GM19397 (cell line): Measurements from ENCODE around the gene PEAR1.

ENCODE experiments used
- ATAC-seq: cut with Tn5 transposase; IDR thresholded peaks from one replicate; pipeline ENCODE4 v1.9.1; 2021; ENCODE audit warnings: mild to moderate bottlenecking, moderate library complexity; ENCODE audit not compliant: unreplicated experiment

PEAR1 gene

DNA sequence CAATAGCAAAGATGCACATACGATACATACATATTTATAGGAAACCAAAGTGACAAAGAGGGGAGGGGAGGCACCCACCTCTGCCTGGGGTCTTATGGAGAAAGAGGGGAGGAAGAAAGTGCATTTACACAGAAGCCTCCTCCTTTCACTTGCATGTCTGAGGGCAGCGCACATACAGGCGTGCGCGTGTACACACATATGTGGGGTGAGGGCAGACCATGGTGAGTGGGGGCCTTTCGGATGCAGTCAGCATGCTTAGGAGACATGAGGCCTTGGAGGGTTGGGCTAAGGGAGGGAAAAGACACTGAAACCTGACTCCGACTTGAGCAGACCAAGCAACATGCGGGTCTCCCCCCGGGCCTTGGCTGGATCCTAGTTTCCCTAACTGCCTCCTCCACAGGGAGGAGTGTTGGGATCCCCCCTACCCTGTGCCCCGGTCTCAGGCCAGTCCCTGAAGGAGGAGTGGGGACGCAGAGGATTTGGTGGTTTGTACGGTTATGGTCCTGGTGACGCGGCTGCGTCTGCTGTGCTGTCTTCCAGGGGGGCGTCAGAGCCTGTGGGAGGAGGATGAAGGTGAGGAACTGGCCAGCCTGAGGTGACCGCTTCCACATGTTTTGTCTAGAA, 42.1 kb downstream of the PEAR1 start:
- no peak for ATAC-seq

DNA sequence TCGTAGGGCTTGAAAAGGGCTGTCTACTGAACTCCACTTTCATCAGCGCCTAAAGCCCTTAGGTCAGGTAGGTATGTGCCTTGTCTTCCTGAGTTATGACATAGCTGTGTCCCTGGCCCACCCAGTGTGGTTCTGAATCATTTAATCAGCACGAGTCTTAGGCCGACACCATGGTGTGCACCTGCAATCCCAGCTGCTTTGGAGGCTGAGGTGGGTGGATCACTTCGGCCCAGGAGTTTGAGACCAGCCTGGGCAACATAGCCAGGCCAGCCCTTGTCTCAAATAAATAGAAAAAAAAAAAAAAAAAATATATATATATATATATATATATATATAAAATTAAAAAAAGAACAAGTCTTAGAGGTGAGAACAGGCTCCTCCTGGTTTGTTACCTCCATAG, 42.7 kb downstream of the PEAR1 start:
- ATAC-seq, result no peak

DNA sequence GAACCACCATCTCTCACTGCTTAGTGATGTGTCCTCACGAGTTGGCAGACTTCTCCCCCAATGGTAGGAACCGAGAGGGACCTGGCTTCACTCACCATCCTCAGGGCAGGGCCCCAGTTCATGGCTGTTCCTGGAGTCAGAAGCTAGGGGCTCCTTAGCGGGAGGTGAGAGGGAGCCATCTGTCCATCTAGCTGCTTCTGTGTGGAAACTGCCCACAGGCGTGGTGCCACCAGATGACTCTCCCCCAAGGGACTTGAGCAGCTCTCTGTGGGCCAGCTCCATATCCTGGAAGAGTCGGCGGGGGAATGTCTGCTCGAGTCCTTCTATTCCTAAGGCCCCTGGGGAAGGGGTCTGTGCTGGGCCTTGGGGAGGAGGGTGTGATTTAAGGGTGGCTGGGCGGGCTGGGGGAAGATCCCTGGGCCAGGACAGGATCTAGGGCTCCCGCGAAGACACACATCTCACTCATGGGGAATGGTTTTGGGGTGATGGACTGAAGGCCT, 43.3 kb downstream of the PEAR1 start:
- no peak for ATAC-seq

DNA sequence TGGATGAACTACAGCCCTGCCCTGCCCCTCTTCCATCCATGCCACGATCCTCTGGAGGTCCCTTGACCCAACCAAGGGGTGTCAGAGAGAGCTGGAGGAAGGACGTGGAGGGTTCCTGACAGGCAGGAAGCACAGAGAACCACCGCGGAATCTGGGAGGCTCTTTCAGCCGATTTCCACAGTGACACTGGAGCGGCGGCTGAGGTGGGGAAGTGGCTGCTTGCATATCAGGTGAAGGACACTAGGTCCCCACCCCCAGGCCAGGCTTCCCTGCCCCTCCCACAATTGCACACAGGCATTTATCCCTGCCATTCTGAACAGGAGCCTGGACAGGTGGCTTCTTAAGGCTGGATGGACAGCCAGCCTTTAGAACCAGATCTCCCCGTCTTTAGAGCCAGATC, 44.4 kb downstream of the PEAR1 start:
- ATAC-seq, result no peak

DNA sequence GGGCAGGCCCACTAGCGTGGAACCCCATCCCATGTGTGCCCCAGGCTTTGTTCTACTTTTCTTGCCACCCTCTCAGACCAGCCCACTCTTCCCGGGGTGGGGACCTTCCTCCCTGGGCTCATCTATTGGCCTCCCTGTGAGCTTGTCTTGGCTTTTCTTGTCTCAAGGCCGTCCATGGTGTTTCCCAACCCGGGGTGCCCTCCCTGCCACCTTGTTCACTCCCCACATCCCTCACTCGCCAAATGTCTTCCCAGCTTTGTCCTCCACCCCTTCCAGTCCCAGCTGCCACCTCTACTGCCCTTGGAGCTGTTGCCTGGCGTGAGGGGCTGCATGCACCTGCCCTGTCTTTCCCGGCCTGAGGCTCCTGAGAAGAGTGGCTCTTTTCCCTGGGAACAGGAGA, 45.3 kb downstream of the PEAR1 start:
- no peak for ATAC-seq

DNA sequence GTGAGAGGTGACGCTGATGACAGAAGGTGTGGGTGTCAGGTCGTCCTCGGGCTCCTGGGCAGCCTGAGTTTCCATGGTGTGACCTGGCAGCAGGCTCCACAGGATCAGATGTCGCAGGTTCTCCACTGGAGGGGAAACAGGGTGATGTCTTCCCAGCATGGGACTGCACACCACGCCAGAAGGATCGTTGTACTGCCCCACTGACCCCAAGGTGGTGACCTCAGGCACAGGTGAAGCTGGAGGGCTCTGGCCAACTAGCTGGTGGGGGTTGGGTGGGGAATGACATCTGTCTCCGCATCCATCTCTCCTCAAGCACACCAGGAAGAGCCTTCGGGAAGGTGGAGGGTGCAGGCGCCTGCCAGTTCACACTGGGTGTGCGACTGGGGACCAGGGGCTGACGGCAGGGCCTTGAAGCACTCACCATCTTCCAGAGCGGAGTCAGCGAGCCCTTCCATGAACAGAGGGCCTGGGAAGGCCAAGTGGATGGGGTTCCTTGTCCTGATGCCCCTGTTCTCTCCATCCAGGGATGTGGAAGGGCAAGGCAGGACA, 46.3 kb downstream of the PEAR1 start:
- no peak for ATAC-seq

DNA sequence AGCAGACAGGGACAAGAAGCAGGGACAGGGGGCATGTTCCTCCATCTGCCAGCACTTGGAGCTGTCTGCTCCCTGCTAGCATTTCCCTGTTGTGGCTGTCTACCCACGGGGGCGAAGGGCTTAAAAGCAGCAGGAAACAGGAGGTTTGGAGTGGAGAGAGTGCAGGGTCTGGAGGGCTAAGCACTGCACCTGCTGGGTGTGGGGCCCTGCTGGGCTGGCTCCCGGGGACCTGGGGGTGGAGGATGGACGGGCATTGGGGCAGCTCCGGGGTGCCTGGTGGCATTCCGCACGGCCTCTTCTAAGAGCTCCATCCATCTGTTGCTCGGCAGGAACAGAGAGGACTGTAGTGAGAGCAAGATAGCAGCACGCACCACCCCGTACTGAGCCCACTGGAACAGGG, 48.2 kb downstream of the PEAR1 start:
- ATAC-seq, result no peak

DNA sequence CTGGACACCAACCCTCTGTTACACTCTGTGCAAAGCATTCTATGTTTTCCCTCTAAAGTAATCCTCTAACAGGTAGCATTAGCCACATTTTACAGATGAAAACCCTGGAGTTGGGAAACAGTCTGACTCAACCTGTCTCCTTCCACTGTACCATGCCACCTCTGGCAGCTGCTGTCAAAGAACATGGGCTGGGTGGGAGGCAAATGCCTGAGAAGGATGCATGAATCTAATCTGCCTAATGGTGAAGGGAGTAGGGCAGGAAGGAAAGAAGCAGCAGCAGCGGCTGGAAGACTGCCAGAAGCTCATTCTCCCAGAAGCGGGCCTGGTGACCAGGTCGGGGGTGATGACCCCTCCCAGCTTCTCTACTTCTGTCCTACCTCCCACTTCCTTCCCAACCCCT, 48.7 kb downstream of the PEAR1 start:
- no peak for ATAC-seq

DNA sequence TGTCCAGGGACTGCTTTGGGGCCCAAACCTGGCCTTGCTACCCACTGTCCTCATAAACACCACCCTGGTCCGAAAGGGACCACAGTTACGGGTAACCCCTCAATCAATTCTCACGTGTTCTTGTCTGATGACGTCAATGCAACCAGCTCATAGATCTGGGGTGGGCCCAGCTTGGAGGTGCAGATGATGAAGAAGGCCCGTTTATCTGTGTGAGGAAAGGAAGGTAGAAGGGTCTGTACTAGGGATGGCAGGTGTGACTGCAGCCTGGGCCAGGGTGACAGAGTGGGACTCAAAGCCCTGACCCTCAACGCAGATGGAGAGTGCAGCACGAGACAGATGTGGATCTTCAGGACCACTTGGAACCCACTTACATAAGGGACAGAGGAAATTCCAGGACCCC, 49.1 kb downstream of the PEAR1 start:
- no peak for ATAC-seq

DNA sequence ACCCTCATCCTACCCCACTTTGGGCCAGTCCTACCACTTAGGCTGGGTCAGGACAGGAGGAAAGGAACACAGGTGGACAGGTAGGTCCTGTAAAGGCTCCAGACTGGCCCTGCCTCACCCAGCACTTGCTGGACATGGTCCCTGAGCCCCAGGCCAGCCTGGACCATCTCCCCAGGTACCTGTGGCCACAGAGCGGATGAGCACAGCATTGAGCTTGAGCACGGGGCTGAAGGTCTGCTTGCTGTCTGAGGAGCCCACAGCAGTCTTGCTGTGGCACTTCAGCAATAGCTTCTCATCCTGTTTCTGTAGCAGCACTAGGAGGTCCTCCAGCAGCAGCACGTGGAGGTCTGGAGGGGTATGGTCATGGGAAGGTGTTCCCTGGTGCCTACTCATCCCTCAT, 50.2 kb downstream of the PEAR1 start:
- no peak for ATAC-seq

DNA sequence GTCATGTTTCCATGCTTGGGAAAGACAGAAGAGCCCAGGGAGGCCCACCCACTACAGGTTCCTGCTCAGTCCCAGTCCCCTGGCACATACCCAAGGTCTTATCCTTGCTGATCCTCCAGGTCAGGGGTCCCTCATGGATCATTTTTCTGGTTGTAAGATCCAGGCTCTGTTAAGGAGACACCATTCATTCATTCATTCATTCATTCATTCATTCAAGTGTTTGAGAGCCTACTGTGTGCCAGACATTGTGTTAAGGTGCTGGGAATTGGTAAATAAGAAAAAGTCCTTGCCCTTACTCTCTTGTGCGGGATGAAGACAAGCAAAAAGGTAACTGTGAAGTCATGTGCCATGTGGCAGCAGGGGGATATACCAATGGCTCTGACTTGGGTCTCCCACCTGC, 50.8 kb downstream of the PEAR1 start:
- ATAC-seq, result no peak

DNA sequence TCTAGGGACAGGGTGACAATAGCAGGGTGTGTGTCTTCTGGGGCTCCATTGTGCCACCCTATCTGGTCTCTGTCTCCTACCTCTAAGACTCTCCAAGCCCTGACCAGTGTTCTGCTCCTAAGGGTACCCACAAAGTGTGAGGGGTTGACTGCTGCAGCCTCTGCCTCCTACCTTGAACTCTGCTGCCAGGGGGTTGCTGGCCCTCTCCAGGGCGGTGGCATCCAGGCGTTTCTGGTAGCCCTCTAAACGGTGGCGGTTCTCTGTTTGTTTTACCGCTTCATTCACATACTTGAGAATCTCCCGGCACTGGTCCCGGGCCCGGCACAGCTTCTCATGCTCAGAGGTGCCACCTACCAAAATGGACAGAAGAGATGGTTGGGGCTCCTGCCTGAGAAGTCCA, 51.3 kb downstream of the PEAR1 start:
- ATAC-seq, result no peak

DNA sequence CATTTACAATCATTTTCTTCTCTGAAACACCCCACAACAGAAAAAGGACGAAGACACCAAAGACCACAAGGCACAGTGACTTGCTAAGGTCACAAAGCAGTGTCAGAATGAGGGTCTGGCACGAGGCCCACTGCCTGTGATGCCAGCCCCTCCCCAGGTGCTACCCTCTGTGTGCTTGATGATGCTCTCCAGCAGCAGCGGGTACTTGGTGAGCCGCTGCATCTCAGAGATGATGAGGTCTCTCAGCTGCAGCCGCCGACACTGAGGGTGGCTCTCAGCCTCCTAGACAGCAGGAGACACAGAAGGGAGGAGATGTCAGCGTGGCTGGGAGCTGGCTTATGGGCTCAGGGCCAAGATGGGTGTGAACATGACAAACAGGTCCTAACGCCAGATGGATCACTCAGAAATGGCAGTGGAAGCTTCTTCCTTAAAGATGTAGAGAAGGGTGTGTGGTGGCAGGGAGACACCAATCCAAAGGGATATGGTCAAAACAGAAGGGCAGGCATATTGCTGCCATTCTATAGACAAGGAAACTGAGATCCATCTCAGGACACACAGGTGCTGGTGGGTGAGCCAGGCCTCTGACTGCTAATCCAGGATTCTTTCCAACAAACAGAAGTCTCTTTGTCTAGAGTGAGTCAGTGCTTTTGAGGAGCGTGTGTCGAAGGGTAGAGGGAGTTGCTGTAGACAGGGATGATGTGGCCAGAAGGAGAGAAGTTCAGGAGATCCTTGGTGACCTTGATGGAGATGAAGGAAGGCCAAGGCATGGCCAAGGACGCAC, 52.6 kb downstream of the PEAR1 start:
- no peak for ATAC-seq

DNA sequence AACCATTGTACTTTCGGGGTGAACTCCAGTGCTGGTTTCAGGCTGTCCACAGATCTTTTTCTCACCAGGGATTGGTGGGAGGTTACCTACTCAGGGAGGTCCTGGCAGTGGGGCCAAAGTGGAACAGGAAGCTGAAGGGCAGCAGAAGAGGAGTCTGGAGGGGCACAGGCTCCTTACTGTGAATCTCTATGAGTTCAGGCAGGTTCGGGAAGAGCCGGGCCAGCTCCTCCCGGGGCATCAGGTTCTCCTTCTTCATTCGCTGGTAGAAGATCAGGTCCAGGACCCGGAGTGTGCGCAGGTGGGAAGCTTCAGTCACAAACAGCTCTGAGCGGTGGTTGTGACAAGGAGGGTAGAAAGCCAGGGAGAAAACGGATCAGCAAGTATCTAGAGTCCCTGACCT, 53.6 kb downstream of the PEAR1 start:
- no peak for ATAC-seq

DNA sequence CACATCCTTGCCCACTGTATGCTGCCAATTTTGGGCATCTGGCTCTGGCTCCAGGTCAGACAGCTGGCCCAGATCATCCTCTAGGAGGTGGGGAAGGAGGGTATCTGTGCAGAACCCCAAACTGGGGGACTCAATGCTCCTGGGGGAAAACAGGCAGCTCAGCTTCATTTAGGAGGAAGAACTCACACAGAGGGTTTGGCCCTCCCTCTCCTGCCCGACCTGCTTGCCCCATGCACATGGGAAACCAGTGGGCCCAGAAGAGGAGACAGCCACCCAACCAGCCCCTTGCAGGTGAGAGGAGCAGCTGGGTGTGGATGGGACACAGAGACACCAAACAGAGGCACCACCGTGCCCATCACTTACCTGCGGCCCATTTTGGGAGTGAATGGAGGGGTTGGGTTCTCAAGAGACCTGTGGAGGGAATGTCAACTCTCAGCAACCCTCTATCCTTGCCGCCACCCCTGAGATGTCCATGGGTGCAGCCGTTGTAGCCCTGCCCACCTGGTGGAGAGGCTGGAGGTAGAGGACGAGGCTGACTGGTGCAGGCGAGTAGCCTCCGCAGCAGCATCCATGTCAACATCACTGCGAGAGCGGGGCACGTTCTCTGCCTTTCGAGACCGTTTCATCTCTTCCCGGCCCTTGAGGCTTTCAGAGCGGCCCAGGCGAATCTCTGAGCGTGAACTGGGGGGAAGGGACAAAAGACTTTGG, 54.5 kb downstream of the PEAR1 start:
- ATAC-seq, result no peak

DNA sequence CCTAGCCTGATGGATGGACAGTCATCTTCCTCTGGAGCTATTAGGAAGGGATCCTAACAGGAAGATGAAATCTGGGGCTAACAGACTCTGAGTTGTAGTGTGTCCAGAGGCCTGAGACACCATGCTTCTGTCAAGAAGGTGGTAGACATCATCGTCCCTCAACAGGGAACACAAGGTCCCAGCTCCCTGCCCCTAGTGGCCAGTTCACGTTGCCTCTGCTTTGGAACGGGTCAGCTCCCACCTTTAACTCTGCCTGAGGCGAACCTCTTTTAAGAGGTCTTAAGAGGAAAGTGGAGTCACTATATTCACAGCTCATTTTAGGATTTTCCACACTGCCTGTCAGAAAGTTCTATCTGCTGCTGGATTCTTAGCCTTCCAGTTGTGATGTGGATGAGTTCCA, 55.2 kb downstream of the PEAR1 start:
- no peak for ATAC-seq

DNA sequence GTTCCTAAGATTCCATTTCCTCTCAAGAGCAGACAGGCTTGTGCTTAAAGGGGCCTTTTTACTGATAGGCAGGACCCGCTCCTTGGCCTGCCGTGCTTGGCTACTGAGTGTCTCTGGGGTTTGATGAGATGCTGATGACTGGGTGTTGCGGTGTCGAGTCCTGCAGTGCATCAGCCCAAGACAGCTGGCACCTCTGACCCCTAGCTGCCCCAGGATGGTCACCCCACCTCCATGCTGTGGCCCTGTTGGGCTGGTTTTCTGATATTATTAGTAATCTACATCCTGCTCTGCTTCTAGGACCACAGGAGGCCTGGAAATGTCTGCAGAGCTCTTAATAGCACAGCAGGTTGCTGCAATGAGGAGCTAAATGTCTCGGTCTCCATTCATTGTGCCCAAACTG, 55.6 kb downstream of the PEAR1 start:
- ATAC-seq, result no peak

DNA sequence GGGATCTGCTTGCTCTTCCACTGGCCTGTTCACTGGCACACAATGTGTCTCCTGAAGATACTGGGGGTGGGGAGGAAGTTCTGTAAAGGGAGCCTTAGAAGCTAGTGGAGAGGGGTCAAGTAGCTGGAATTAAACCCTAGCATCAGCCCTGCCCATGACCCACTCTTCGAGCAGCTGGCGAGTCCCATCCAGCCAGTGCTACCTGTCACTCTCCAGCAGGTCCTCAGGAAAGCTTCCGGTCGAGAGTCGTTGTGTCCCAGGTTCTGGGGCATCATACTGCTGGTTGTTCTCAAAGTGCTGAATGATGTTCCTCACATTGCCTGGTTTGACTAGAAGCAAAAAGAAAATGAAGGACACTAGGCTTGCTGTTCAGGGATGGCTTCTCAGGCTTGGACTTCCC, 57.9 kb downstream of the PEAR1 start:
- no peak for ATAC-seq

DNA sequence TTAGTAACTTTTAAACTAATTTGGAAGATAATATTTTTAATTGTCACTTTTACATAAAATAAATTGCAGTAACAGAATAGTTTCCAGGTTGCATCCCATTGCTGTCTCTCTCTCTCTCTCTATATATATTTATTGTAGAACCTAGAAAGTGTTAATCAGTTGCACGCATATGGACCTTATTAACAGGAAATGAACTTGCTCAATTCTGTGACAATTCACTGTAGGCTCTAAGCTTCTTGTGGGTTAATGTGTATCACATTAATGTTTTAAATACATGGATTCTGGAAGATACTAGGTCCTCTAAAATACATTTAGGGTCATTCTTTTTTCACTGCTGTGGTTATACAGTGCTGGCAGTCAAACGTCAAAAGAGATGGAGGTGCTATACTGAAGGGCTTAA, 60.1 kb downstream of the PEAR1 start:
- ATAC-seq, result no peak

DNA sequence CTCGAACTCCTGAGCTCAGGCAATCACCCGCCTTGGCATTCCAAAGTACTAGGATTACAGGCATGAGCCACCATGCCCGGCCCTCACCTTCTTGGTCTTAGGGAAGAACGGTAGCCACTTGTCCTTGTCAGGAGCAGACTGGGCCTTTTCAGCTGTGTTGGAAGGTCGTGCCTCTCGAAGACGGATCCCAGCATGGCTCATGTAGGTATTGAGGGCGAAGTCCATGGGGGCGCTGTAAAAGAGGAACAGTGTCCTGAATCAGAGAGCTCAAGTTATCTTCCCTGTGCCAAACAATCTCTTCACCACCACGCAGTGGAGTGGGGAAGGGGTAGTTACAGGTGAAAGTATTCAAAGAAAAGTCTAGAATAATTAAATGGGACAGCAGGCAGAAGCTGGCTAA, 62.8 kb downstream of the PEAR1 start:
- no peak for ATAC-seq

DNA sequence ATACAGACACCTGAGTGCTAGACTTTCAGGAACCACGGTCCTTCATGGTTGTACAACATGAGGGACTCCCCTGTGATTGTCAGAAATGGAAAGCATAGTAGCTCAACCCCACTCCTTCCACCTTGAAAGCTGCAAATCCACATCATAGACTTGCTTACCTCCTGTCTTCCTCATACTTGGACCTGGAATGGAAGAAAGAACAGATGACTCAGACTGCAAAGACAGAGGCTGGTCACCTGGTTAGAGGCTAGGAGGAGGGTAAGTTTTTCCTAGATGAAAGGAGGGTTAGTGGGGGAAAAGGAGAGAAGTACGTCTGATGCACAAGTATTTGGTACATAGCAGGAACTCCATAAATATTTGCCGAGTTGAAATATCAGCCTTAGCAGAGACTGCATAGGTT, 64.1 kb downstream of the PEAR1 start:
- no peak for ATAC-seq

DNA sequence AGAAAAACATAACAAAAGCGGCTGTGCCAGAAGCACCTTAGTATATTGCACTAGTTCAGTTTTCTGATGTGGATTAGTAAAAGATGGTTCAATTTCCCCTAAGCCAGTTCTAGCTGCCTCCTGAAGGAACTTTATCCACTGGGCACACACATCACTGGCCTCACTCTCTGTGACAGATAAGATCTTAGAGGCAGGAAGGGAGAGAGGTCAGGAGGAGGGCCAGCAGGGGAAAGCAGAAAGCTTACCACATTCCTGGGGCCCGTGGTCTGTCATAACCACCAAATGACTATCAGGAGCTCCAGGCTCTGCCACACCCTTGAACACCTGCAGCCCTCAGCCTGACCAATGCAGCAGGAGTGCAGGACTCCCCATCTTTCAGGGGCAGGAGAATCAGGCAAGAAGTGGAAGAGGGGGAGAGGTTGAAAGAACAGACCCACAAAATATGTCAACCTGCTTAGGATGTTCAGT, 64.8 kb downstream of the PEAR1 start:
- no peak for ATAC-seq
